ENCODE measurements around the gene C1orf56. TPM values are rescaled to one million over a fixed set of nuclear protein-coding genes. Genes with fewer than 3 reads are reported as not detected.
A peak's percentile ranks its signal among the peaks of the same experiment; 100 is the strongest.

The C1orf56 gene
- total RNA-seq, 8 experiments from 2014 or later, result 3.9 to 10.3 (median 7.8) TPM

DNA sequence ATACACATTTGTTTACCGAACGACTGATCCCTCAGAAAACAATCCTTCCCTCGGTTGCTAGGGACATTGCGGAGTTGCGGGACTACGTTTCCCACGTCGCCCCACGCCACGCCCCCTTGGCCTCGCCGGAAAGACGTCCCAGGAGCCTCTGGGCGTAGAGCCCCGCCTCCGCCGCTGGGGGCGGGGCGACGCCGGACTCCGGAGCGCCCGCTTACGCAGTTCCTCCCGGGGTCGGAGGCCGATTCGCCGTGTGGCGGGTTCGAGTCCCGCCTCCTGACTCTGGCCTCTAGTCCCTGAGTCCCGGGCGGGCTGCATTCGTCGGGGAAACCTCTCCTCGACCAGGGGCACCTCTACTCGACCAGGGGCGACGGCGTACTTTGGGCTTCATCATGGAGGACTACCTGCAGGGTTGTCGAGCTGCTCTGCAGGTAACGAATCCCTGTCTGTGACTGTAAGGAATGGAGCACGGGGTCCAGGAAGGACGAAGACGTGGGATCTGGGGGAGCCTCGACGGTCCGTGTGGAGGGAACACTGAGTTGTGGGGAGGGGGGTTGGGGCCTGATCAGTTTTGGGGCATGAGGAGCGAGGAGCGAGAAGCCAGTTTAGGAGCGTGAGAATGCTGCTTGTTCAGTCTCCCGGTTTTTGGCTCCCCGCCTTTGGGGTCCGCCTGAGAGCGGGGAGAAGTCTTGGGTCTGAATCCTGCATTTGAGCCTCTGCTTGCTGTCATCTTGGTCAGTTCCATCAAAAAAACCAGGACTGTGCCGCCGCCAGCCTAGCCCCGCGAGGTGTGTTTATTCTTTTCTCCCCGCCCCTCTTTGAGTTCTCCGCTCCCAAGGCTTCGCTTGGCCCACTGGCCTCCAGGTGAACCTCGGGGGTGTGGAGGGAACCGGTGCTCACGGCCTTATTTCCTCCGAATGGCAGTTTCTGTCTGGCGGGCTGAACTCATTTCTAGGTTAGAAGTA lies 39.0 kb upstream of the C1orf56 start, which contains the start of gene PRUNE1:
Gene PRUNE1 (plus strand): TSS at position 206 of the 962 bp plus-strand sequence. CDS start 184 bp downstream, at position 390.
- peak; percentile 69 to 88 (median 82) for ATAC-seq (replicated peaks in 6 of 8)
- WGBS, 10 experiments, result 0 to 20% (median 4%) methylated on average over 1 to 31 of the region's 69 CpGs; no CpG with 5 or more reads in 1 of the 10 experiments
- in situ Hi-C loops (cut with MboI; ENCODE audit: low pct_unique_long_range_greater_than_20kb in 2 of 9, low sequenced_read_pairs in 9 of 9, unreplicated experiment in 9 of 9), result no loop called here
- peak within 1 kb of the TSS; percentile 40 to 68 for H3K27ac ChIP-seq
- peak within 1 kb of the TSS; percentile 52 to 67 (median 63) for H3K4me3 ChIP-seq
- H3K4me1 ChIP-seq (replicated peaks in 1 of 2), result peaks cover 42 to 44% of the 10 kb centered on the region in 2 donors

DNA sequence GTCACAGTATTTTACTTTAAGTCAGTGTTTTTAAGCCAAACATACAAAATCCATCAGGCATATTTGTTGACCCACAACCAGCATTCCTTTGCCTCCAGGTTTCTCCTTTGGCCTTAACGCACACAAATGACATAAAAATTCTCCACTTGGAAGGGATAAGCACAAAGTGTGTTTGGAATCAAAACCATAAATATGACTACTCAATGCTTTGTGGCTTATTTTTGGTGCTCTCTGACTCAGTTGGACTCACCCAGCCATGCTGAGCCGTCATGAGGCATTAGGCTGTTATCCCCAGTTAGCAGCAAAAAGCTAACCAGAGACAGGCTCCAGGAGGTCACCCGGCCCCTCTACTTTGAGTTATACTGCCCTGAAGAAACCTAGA lies 38.4 kb upstream of the C1orf56 start:
- in situ Hi-C loops (cut with MboI; ENCODE audit: low pct_unique_long_range_greater_than_20kb in 2 of 9, low sequenced_read_pairs in 9 of 9, unreplicated experiment in 9 of 9), result no loop called here
- no peak overlapping the region for H3K27ac ChIP-seq
- 13 to 100% (median 49%) methylated on average over 1 to 3 of the region's 3 CpGs; no CpG with 5 or more reads in 1 of the 10 experiments for WGBS, 10 experiments
- no peak for ATAC-seq (replicated peaks in 6 of 8)
- H3K4me3 ChIP-seq, result peak overlapping the region; percentile 52 to 67 (median 63)
- peaks cover 37% of the 10 kb centered on the region in 2 donors for H3K4me1 ChIP-seq (replicated peaks in 1 of 2)

DNA sequence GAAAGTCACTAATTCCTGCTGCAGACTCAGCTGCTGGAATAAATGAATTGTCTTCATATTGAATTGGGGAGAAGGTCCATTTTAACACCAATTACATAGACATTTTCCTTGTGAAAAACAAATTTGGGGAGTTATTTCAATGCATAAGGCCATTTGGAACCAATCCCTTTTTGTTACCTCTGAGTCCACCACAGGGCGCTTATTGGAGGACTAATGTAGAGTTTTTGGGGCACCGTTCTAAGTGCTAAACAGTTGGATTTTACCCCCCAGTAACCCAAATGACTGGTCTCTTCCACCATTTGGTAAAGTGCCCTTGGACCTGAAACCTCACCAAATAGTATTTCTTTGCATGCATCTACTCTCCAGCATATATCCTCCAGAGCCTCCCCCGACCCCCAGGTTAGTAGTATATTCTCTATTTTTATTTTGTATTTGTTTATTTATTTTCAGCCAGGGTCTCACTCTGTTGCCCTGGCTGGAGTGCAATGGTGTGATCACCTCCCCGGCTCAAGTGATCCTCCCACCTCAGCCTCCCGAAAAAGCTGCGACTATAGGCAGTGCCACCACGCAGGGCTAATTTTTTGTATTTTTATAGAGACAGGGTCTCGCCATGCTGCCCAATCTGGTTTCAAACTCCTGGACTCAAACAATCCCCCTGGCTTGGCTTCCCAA lies 37.7 kb upstream of the C1orf56 start:
- in situ Hi-C loops (cut with MboI; ENCODE audit: low pct_unique_long_range_greater_than_20kb in 2 of 9, low sequenced_read_pairs in 9 of 9, unreplicated experiment in 9 of 9), result no loop called here
- H3K4me3 ChIP-seq, result peak overlapping the region in 2 of 5 donors; percentile 53 to 67
- H3K27ac ChIP-seq, result no peak overlapping the region
- H3K4me1 ChIP-seq (replicated peaks in 1 of 2), result peaks cover 31 to 32% of the 10 kb centered on the region in 2 donors
- WGBS, 10 experiments, result 80 to 100% (median 97%) methylated on average over 1 to 8 of the region's 8 CpGs
- no peak for ATAC-seq (replicated peaks in 6 of 8)

DNA sequence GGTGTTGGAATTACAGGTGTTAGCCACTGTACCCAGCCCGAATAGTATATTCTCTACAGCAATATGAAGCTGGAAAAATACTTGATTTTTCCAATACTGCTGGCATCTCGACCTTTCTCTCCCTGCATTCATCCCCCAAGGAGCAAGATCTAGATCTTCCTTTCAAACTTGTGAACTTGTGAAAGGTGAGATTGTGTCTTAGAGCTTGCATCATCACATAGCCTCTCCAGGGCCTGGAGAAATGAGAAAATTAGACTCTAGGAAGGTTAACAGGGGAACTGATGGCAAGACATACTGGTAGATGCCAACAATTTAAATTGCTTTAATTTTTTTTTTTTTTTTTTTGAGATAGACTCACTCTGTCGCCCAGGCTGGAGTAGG lies 37.2 kb upstream of the C1orf56 start:
- no peak overlapping the region for H3K27ac ChIP-seq
- no peak for ATAC-seq (replicated peaks in 6 of 8)
- in situ Hi-C loops (cut with MboI; ENCODE audit: low pct_unique_long_range_greater_than_20kb in 2 of 9, low sequenced_read_pairs in 9 of 9, unreplicated experiment in 9 of 9), result no loop called here
- H3K4me1 ChIP-seq (replicated peaks in 1 of 2), result peaks cover 25 to 27% of the 10 kb centered on the region in 2 donors
- 58 to 96% (median 89%) methylated on average over 1 to 3 of the region's 3 CpGs; no CpG with 5 or more reads in 3 of the 10 experiments for WGBS, 10 experiments
- H3K4me3 ChIP-seq, result no peak overlapping the region

DNA sequence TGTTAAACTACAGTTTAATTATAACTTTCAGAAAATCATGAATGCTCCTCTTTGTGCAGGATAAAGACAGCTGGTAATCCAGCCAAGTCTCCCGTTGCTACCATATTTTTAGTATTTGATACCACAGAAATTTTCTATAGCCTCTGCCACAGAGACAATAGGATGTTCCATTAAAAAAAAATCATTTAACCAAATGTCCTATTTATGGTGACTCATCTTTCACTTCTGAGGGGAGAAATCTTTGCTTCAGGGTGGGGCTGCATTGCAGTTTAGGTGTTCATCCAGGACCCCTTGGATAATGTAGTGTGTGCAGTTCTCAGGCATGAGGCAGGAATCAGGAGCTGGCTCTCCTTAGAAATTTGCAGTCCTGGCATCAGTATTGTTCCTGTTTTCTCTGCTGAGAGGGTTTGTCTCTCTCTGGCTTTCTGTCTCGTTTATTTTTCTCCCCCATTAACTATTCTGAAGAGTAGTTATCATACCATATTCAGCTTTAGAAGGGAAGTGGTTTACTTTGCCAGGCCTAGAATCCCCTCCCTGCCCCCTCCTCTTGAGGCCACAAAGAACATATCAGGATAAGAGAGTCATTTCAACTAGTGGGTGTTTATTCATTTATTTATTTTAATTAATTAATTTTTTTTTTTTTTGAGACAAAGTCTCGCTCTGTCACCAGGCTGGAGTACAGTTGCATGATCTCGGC lies 36.2 kb upstream of the C1orf56 start:
- Histone ChIP-seq H3K4me3 (no peak overlapping the region), H3K27ac (no peak overlapping the region), H3K4me1 (replicated peaks in 1 of 2) (peaks cover 20 to 21% of the 10 kb centered on the region in 2 donors)
- 10 to 100% (median 78%) methylated on average over 1 to 4 of the region's 4 CpGs; no CpG with 5 or more reads in 2 of the 10 experiments for whole genome bisulfite sequencing, 10 experiments
- in situ Hi-C loops (cut with MboI; ENCODE audit: low pct_unique_long_range_greater_than_20kb in 2 of 9, low sequenced_read_pairs in 9 of 9, unreplicated experiment in 9 of 9), result no loop called here
- no peak for ATAC-seq (replicated peaks in 6 of 8)

DNA sequence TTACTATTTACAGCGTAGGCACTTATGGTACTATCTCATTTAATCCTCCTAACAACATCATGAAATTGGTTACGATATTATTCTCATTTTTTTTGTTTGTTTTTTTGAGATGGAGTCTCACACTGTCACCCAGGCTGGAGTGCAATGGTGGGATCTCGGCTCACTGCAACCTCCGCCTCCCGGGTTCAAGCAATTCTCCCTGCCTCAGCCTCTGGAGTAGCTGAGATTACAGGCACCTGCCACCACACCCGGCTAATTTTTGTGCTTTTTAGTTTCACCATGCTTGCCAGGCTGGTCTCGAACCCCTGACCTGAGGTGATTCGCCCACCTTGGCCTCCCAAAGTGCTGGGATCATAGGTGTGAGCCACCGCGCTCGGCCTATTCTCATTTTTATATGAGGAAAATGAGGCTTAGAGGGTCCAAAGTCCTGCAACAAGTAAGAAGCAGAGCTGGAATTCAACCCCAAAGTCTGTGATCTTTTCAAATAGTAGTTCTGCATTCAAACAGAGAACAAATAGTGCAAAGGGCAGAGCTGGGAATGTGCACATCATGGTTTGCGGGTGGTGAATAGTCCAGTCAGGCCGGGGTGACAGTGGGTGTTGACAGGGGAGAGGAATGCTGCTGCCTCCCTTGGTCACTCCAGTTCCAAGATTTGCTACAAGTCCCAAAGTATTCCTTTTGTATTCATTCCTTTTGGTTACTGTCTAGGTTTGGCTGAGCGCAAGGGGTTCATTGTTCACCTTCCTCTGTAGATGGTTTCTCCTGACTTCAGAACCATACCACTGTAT lies 34.7 kb upstream of the C1orf56 start:
- H3K27ac ChIP-seq, result no peak overlapping the region
- WGBS, 10 experiments, result 59 to 94% (median 89%) methylated on average over 1 to 14 of the region's 14 CpGs; no CpG with 5 or more reads in 1 of the 10 experiments
- peak in 1 of 8 experiments; percentile 39 for ATAC-seq (replicated peaks in 6 of 8)
- H3K4me3 ChIP-seq, result no peak overlapping the region
- H3K4me1 ChIP-seq (replicated peaks in 1 of 2), result peaks cover 8 to 9% of the 10 kb centered on the region in 2 donors
- in situ Hi-C loops (cut with MboI; ENCODE audit: low pct_unique_long_range_greater_than_20kb in 2 of 9, low sequenced_read_pairs in 9 of 9, unreplicated experiment in 9 of 9), result no loop called here

DNA sequence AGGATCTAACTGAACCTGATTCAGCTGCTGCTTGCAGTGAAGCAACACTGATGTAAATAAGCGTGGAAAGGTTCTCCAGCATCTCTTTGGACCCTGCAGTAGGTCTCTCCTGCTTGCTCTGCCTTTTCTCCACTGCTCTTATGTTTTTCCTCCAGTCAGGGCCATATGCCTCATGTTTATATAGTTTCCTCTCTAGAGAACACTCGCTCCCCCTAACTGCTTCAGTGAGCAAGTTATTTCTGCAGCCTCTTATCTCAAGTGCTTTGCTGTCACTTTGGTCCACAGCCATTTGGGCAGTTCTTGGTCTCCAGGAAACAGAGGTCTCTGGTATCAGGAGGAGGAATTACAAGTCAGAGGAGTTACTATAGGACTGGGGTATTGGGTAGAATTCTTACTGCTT lies 34.0 kb upstream of the C1orf56 start:
- 60 to 100% (median 82%) methylated on average over 2 of the region's 2 CpGs; no CpG with 5 or more reads in 2 of the 10 experiments for WGBS, 10 experiments
- H3K27ac ChIP-seq, result no peak overlapping the region
- peak in 1 of 8 experiments; percentile 7 for ATAC-seq (replicated peaks in 6 of 8)
- peaks cover 7 to 8% of the 10 kb centered on the region in 2 donors for H3K4me1 ChIP-seq (replicated peaks in 1 of 2)
- in situ Hi-C loops (cut with MboI; ENCODE audit: low pct_unique_long_range_greater_than_20kb in 2 of 9, low sequenced_read_pairs in 9 of 9, unreplicated experiment in 9 of 9), result no loop called here
- no peak overlapping the region for H3K4me3 ChIP-seq

DNA sequence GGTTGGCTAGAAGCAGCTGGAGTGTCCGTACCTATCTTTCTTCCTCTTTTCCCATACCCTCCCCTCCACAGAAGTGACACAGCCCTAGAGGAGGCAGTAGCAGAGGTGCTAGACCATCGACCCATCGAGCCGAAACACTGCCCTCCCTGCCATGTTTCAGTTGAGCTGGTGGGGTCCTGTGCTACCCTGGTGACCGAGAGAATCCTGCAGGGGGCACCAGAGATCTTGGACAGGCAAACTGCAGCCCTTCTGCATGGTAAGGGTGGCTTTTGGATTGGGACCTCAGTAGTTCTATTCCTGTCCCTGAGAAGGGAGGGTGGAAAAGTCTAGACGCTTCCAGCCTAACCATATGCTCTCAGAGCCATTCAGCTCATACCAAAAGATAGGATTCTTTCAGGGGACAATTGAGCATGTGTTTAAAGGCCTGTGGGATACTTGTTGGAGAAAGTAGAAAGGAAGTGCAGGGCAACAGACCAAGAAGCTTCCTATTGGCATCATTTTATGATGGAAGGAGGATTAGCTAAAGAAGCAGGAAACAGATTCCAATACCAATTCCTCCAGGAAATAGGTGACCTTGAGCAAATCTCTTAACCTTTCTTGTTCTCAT lies 22.9 kb upstream of the C1orf56 start:
- Histone ChIP-seq H3K27ac (no peak overlapping the region), H3K4me1 (replicated peaks in 1 of 2) (no peaks in the 10 kb centered on the region), H3K4me3 (no peak overlapping the region)
- peak; percentile 76 to 96 (median 86) for ATAC-seq (replicated peaks in 6 of 8)
- in situ Hi-C loops (cut with MboI; ENCODE audit: low pct_unique_long_range_greater_than_20kb in 2 of 9, low sequenced_read_pairs in 9 of 9, unreplicated experiment in 9 of 9), result no loop called here
- 17 to 100% (median 53%) methylated on average over 1 to 5 of the region's 6 CpGs; no CpG with 5 or more reads in 4 of the 10 experiments for WGBS, 10 experiments

DNA sequence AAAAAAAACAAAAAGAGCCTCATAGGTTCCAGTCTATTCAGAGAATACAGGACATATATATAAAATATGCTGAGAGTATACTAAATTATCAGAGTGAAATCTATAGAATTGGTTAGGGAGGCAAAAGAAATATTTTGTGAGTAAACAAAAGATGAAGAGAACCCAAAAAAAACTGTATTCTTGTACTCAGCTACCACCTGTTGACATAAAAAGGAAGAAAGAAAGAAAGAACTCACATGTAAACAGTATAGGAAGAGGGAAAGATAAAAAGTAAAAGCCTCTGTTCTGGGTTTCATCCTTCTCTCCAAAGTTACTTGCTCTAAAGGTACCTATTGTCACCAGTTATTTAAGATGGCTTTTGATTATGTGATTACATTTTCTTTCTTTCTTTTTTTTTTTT lies 21.1 kb upstream of the C1orf56 start:
- in situ Hi-C loops (cut with MboI; ENCODE audit: low pct_unique_long_range_greater_than_20kb in 2 of 9, low sequenced_read_pairs in 9 of 9, unreplicated experiment in 9 of 9), result no loop called here

DNA sequence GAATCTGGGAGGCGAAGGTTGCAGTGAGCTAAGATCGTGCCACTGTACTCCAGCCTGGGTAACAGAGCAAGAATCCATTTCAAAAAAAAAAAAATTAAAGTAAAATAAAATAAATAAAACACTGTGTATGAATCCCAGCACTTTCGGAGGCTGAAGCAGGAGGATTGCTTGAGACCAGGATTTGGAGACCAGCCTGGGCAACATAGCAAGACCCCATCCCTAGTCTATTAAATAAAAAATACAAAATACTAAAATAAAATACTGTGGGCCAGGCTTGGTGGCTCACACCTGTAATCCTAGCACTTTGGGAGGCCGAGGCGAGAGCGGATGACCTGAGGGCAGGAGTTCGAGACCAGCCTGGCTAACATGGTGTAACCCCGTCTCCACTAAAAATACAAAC lies 15.4 kb upstream of the C1orf56 start:
- Histone ChIP-seq H3K27ac (no peak overlapping the region), H3K4me1 (replicated peaks in 1 of 2) (no peaks in the 10 kb centered on the region), H3K4me3 (no peak overlapping the region)
- 90 to 100% (median 97%) methylated on average over 3 to 8 of the region's 8 CpGs for WGBS, 10 experiments
- in situ Hi-C loops (cut with MboI; ENCODE audit: low pct_unique_long_range_greater_than_20kb in 2 of 9, low sequenced_read_pairs in 9 of 9, unreplicated experiment in 9 of 9), result no loop called here
- no peak for ATAC-seq (replicated peaks in 6 of 8)

More for the DNA sequence above, 21.1 kb upstream of the C1orf56 start:
- ATAC-seq (replicated peaks in 6 of 8), result no peak
- H3K4me3 ChIP-seq, result no peak overlapping the region
- no peaks in the 10 kb centered on the region for H3K4me1 ChIP-seq (replicated peaks in 1 of 2)
- H3K27ac ChIP-seq, result no peak overlapping the region

DNA sequence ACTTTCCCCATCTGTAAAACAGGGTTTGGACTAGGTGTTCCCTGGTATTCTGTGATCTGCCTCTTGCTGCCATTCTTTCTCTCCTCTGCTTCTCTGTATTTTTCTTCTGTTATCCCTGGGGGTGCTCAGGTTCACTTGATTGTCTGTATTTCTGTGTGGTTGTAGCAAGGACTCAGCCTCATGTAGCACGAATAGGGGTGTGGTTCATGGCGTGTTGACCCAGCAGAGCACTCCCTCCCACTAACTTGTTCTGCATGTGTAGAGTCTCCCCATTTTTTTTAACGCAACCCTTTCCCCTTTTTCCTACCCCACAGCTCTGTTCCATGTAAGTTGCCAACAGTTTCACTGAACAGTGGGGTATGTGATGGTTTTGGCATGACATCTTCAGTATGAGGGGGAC lies 12.4 kb upstream of the C1orf56 start:
- H3K4me3 ChIP-seq, result no peak overlapping the region
- WGBS, 10 experiments, result 78 to 100% (median 84%) methylated on average over 1 to 3 of the region's 3 CpGs; no CpG with 5 or more reads in 3 of the 10 experiments
- H3K4me1 ChIP-seq (replicated peaks in 1 of 2), result no peaks in the 10 kb centered on the region
- peak in 1 of 8 experiments; percentile 32 for ATAC-seq (replicated peaks in 6 of 8)
- H3K27ac ChIP-seq, result no peak overlapping the region
- in situ Hi-C loops (cut with MboI; ENCODE audit: low pct_unique_long_range_greater_than_20kb in 2 of 9, low sequenced_read_pairs in 9 of 9, unreplicated experiment in 9 of 9), result no loop called here

DNA sequence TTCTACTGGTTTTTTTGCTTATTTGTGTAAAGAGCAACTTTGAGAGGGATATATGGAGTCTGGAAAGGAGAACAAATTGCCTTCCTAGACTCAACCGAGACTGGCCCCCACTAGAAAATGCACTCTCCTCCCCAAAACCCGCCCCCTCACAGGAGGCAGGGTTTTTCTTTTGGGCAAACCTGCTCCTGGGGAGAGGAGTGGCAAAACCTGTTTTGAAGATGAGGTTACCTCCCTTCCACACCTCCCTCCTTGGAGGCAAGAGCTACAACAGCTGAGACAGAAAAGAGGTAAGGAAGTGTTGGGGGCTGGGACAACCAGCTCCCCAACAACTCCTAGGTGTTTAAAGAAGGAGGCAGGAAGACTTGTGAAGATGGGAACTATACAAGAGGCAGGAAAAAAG lies 11.2 kb upstream of the C1orf56 start, which contains the start of gene BNIPL:
Gene BNIPL (plus strand): TSS at position 231 of the 400 bp plus-strand sequence. CDS start 140 bp downstream, at position 371.
- no peak for ATAC-seq (replicated peaks in 6 of 8)
- in situ Hi-C loops (cut with MboI; ENCODE audit: low pct_unique_long_range_greater_than_20kb in 2 of 9, low sequenced_read_pairs in 9 of 9, unreplicated experiment in 9 of 9), result no loop called here
- no peaks in the 10 kb centered on the region for H3K4me1 ChIP-seq (replicated peaks in 1 of 2)
- H3K27ac ChIP-seq, result no peak within 1 kb of the TSS
- H3K4me3 ChIP-seq, result no peak within 1 kb of the TSS
- WGBS, 10 experiments, result 0 to 100% (median 35%) methylated on average over 1 to 2 of the region's 2 CpGs; no CpG with 5 or more reads in 6 of the 10 experiments

Measured in motor neuron (in vitro differentiated cells).